ENCODE data around the gene ALG12.

DNA sequence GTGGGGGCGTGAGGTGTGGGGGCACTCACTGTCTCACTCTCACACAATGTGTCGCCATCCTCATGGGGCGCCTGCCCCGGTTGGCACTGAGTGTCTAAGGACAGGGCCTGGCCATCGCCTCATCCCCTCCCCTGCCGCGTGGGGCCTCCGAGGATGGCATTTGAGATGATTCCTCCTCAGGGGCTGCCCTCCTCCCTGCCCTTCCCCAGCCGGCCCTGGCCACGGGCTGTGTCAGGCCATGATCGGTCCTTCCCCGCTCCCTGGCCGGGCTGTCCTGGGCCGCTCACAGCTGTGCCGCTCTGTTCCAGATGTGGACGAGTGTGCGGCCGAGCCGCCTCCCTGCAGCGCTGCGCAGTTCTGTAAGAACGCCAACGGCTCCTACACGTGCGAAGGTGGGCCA is 4.7 kb upstream of the ALG12 start:
- TF ChIP-seq, protein P1, sequence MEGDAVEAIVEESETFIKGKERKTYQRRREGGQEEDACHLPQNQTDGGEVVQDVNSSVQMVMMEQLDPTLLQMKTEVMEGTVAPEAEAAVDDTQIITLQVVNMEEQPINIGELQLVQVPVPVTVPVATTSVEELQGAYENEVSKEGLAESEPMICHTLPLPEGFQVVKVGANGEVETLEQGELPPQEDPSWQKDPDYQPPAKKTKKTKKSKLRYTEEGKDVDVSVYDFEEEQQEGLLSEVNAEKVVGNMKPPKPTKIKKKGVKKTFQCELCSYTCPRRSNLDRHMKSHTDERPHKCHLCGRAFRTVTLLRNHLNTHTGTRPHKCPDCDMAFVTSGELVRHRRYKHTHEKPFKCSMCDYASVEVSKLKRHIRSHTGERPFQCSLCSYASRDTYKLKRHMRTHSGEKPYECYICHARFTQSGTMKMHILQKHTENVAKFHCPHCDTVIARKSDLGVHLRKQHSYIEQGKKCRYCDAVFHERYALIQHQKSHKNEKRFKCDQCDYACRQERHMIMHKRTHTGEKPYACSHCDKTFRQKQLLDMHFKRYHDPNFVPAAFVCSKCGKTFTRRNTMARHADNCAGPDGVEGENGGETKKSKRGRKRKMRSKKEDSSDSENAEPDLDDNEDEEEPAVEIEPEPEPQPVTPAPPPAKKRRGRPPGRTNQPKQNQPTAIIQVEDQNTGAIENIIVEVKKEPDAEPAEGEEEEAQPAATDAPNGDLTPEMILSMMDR (conservative IDR thresholded peaks at IDR 0.05; ENCODE audit: low read depth, low read length) = no peak
- TF ChIP-seq POLR2A (IDR thresholded peaks at IDR 0.05; ENCODE audit: low read depth, low read length) (no peak), CEBPB (IDR thresholded peaks at IDR 0.05; ENCODE audit: low read depth, low read length) (no peak), MAZ (IDR thresholded peaks at IDR 0.05; ENCODE audit: borderline replicate concordance, low read depth, low read length) (no peak), RAD21 (IDR thresholded peaks at IDR 0.05; ENCODE audit: low read length) (no peak), BHLHE40 (IDR thresholded peaks at IDR 0.05; ENCODE audit: low read depth, low read length) (no peak), MAFK (IDR thresholded peaks at IDR 0.05; ENCODE audit: low read depth, low read length) (no peak), RCOR1 (IDR thresholded peaks at IDR 0.05; ENCODE audit: insufficient replicate concordance, low read length) (no peak), SMC3 (IDR thresholded peaks at IDR 0.05; ENCODE audit: low read depth, low read length) (no peak), CHD1 (IDR thresholded peaks at IDR 0.05; ENCODE audit: low read depth, low read length) (no peak), RFX5 (IDR thresholded peaks at IDR 0.05; ENCODE audit: low read depth, low read length) (no peak), NFE2L2 (IDR thresholded peaks at IDR 0.05; ENCODE audit: low read depth, low read length) (no peak)
- TF ChIP-seq, protein P2, sequence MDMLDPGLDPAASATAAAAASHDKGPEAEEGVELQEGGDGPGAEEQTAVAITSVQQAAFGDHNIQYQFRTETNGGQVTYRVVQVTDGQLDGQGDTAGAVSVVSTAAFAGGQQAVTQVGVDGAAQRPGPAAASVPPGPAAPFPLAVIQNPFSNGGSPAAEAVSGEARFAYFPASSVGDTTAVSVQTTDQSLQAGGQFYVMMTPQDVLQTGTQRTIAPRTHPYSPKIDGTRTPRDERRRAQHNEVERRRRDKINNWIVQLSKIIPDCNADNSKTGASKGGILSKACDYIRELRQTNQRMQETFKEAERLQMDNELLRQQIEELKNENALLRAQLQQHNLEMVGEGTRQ (IDR thresholded peaks at IDR 0.05; ENCODE audit: low read depth, low read length) = no peak
- TF ChIP-seq, protein P3, sequence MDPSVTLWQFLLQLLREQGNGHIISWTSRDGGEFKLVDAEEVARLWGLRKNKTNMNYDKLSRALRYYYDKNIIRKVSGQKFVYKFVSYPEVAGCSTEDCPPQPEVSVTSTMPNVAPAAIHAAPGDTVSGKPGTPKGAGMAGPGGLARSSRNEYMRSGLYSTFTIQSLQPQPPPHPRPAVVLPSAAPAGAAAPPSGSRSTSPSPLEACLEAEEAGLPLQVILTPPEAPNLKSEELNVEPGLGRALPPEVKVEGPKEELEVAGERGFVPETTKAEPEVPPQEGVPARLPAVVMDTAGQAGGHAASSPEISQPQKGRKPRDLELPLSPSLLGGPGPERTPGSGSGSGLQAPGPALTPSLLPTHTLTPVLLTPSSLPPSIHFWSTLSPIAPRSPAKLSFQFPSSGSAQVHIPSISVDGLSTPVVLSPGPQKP (IDR thresholded peaks at IDR 0.05; ENCODE audit: borderline replicate concordance, low read depth, low read length) = no peak

All from IMR-90 (cell line).